Ishikawa (cell line): ENCODE data around the gene IFIT1B.

Experiments
- CEBPB ChIP-seq: IDR thresholded peaks from 2 replicates; pipeline ENCODE4 v1.6.1; 2012
- CREB1 ChIP-seq: IDR thresholded peaks from 2 replicates; pipeline ENCODE4 v1.6.1; 2012; ENCODE audit warnings: low read depth
- EGR1 ChIP-seq: IDR thresholded peaks from 2 replicates; pipeline ENCODE4 v1.6.1; 2012
- EP300 ChIP-seq: IDR thresholded peaks from 2 replicates; pipeline ENCODE4 v1.6.1; 2012; ENCODE audit warnings: borderline replicate concordance
- FOXM1 ChIP-seq: IDR thresholded peaks from 2 replicates; pipeline ENCODE4 v1.6.1; 2012; ENCODE audit warnings: low read depth, borderline replicate concordance
- MAX ChIP-seq: IDR thresholded peaks from 2 replicates; pipeline ENCODE4 v1.6.1; 2012
- NFIC ChIP-seq: IDR thresholded peaks from 2 replicates; pipeline ENCODE4 v1.6.1; 2012
- RAD21 ChIP-seq: IDR thresholded peaks from 2 replicates; pipeline ENCODE4 v1.6.1; 2012; ENCODE audit warnings: low read depth
- REST ChIP-seq: IDR thresholded peaks from 2 replicates; pipeline ENCODE4 v1.6.1; 2012; ENCODE audit warnings: low read depth, mild to moderate bottlenecking
- TAF1 ChIP-seq: IDR thresholded peaks from 2 replicates; pipeline ENCODE4 v1.6.1; 2012; ENCODE audit warnings: low read depth, mild to moderate bottlenecking
- TCF12 ChIP-seq: IDR thresholded peaks from 2 replicates; pipeline ENCODE4 v1.6.1; 2012; ENCODE audit warnings: low read depth
- TEAD4 ChIP-seq: IDR thresholded peaks from 2 replicates; pipeline ENCODE4 v1.6.1; 2012
- USF1 ChIP-seq: IDR thresholded peaks from 2 replicates; pipeline ENCODE4 v1.6.1; 2012
- YY1 ChIP-seq: IDR thresholded peaks from 2 replicates; pipeline ENCODE4 v1.6.1; 2012; ENCODE audit warnings: low read depth
- ZBTB7A ChIP-seq: IDR thresholded peaks from 2 replicates; pipeline ENCODE4 v1.6.1; 2012; ENCODE audit warnings: low read depth

The IFIT1B gene

GRCh38 chr10:89351412-89351779, 26.5 kb upstream of the IFIT1B start:
- TF ChIP-seq YY1 (no peak), USF1 (no peak), CEBPB (0 out of 2 replicates have a peak, but pooled peaks have one; percentile 0)

- TF ChIP-seq MAX (peak; percentile 91), EP300 (peak; percentile 56), TCF12 (no peak; the same call in 1 of the 2 replicates), USF1 (peak; percentile 22; the same call in 1 of the 2 replicates), REST (no peak), TEAD4 (peak; percentile 71), RAD21 (no peak), CEBPB (peak; percentile 28; the same call in 1 of the 2 replicates), YY1 (peak; percentile 23; the same call in 1 of the 2 replicates)
Observed at GRCh38 chr10:89351780-89352597, 25.9 kb upstream of the IFIT1B start.

- no peak for TF ChIP-seq ZBTB7A
- TF ChIP-seq FOXM1: no peak
- TF ChIP-seq YY1: no peak
- no peak for TF ChIP-seq TEAD4
- TF ChIP-seq CEBPB: no peak
- no peak for TF ChIP-seq EGR1
- no peak for TF ChIP-seq MAX
- no peak for TF ChIP-seq REST
- TF ChIP-seq EP300: no peak
- no peak for TF ChIP-seq RAD21
- no peak for TF ChIP-seq TCF12
- no peak for TF ChIP-seq USF1
- no peak for TF ChIP-seq CREB1
- no peak for TF ChIP-seq NFIC
- TF ChIP-seq TAF1: no peak
Observed at GRCh38 chr10:89352802-89353201, 25.1 kb upstream of the IFIT1B start.

GRCh38 chr10:89355394-89355931, 22.4 kb upstream of the IFIT1B start:
- TF ChIP-seq REST: no peak
- no peak for TF ChIP-seq TEAD4
- TF ChIP-seq CREB1: no peak
- TF ChIP-seq ZBTB7A: no peak
- TF ChIP-seq NFIC: no peak
- no peak for TF ChIP-seq USF1
